Glomerular visceral epithelial cell (primary cell): ENCODE data around the gene GOLIM4.

ENCODE experiments used
- DNase-seq: peaks from one replicate; pipeline ENCODE4 v3.0.0-alpha.2; 2016; ENCODE audit errors: extremely low spot score

Gene GOLIM4

DNA sequence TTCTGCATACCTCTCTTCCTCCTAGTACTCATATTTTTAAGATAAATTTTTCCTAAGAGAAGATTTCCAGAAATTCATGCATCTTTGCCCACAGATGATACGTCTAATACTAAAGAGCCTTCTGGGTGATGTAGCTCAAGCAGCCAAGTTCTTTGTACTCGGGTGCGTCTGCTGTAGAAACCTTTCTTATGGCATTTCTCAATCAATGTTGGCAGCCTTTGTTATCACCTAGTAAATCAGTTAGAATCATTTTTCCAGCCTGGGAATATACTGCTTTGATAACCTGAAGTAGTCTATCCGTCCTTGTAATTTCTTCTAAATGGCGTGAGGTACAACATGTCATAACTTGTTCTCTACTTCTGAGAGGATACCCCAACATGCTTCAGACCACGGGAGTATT, 104.5 kb downstream of the GOLIM4 start:
- DNase-seq: no peak

DNA sequence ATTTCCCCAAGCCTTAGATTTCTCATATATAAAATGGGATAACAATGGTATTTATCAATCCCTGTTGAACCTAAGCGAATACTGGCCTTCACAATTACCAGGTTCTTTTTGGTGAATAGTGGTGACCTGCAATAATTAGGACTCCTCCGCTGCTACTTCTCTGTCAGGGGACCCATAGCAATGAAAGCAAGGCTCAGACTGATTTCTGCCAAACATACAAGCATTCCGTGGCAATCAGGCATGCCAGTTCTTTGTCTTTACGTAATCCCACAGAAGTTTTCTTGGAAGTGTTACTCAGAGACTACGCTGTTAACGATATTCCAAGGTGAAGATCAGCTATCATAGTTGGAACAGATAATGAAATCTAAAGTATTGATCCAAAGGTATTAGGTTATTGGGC, 105.7 kb downstream of the GOLIM4 start:
- no peak for DNase-seq

DNA sequence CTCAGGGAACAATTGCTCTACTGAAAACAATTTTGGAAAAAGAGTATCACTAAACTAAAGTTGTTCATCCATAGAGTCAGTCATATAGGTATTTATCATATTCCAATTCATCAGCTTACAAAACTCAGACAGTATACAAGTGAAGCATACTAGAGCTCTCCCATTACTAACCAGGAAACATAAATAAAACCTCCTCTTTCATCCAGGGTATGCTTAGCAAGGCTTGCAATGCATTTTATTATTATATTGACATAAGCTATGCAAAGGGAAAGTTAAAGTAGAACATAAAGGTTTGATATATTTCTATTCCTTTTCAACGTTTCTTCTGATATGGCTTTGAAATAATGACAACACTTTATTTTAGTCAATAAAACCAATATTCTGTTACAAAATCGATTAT, 106.7 kb downstream of the GOLIM4 start:
- DNase-seq: no peak

DNA sequence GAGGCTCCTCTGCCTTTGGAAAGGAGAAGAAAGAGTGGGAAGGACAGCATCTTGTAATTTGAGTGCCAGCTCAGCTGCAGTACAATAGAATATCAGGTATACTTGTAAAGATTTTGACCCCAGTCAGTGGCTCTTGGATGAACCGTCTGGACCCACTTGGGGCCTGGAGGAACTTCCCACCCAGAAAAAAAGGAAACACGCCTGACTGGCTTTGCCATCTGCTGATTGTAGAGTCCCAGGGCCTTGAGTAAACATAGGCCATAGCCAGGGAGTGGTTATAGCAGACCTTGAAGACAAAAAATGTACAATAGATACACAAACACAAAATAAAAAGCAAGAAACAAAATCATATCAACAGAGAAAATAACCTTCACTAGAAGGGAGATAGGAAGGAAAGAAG, 112.1 kb downstream of the GOLIM4 start:
- no peak for DNase-seq

DNA sequence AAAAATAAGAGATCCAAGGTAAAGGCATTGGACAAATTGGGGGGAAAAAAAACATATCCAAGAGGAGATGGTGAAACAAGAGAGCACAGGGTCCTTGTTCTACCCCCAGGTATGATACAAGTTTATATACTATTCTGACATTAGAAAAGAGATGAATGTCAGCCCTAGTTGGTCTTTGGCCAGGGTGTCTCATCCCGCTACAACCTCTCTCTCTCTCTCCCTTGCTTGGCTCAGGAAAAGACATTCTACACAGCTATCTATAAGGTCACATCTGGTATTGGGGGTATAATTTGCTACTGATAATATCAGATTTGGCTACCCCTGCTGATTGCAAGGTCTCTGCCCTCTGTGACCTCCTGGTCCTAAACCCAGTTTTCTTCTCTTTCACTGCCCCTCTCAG, 117.2 kb downstream of the GOLIM4 start:
- no peak for DNase-seq

DNA sequence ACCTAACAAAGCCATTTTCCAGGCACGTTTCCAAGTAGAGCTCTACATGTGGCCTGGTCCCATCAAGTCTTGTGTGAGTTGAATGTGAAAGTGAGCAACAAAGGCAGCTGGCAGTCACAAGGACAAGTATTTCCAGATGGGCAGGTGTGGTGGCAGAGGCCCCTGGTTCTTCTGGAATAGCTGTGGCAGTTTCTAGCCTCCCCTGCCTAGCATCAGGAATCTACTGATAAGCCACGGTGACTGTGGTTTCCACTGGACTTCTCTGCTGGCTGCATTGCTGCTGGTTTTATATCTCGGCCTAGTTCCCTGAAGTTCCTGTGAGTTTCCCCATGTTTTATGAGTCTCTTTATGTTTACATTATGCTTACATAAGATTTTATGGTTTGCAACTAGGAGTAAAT, 117.7 kb downstream of the GOLIM4 start:
- no peak for DNase-seq

DNA sequence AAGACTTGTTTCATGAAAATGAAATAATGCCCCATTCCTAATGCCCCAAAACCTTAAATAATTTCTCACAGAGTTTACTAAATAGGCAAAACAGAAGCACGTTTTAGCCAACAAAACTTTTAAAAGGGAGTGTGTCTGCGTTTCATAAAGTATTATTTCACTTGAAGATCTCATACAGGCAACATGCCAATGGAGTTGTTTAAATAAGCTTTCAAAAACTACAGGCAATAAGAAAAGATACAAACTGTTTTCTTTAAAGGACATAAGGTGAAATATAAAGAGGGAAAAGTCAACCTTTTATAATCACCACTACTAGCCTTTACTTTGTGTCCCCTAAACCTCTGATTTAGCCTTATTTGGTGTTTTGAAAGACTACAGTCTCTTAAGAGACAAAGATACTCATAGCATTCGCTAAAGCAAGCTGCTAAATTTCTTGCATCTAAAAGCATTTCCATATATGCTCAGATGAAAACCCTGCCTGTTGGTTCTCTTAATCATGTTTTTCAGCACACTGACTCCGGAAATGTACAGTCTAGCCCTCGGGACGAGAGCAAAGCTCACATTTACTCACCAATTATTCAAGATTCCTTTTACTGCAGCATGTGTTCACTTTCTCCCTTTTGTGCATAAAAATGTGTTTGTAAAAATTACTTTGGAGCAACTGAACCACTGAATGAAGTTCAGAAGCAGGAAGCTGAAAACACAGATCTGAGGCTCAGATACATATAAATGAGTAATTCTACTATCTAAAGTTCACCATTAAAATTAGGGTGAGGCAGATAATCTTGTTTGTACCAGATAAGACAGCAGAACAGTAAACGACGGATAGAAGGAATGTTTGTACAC, 119.0 kb downstream of the GOLIM4 start:
- no peak for DNase-seq

DNA sequence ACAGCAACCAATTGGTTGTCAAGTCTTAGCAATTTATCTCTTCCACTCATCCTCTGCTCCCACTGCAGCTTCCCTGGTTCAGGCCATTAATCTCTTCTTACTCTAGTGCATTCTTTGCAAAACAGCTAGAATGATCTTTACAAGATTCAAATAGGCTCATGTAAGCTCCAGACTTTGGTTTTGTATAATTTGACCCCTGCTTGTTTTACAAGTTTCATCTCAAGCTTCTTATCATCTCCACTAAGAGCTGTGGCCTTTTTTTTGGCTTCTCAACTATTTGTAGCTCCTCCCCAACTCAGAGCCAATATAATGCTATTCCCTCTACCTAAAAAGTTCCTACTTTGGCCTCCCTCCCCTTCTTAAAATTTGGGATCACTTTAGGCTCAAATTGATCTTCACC, 121.8 kb downstream of the GOLIM4 start:
- DNase-seq: no peak

DNA sequence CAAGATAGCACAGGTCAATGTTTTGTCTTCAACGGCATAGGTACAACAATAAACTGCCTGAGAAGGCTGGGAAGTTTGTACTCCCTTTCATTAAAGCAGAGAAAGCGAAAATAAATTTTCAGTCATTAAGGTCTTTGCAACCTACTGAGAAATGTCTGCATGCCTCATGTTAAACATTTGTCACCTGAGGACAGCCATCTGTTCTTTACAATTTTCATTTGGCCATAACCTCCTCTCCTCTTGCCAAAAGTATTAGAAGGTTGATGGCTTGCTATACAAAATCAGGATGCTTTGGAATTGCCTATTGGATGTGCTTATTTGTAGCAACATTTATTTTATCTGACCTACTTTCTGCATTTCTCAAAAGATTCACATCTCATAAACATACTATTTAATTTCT, 122.7 kb downstream of the GOLIM4 start:
- no peak for DNase-seq

DNA sequence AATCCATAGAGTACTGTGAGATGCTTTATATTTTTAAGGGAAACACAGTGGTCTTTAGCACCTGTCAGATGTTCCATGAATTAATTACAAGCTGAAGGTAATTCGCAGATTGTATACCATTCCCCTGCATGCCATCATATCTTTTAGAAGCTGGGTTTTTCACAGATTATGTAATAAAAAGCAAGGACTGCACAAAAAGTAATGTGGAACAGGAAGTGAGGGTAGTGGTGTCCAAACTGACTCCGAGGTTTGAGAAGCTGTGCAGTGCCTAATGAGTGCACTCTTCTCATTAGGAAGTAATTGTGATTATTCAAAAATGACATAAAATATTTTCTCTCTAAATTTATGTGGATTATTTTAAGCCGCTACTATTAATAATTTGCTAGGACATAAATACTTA, 123.2 kb downstream of the GOLIM4 start:
- DNase-seq: no peak

DNA sequence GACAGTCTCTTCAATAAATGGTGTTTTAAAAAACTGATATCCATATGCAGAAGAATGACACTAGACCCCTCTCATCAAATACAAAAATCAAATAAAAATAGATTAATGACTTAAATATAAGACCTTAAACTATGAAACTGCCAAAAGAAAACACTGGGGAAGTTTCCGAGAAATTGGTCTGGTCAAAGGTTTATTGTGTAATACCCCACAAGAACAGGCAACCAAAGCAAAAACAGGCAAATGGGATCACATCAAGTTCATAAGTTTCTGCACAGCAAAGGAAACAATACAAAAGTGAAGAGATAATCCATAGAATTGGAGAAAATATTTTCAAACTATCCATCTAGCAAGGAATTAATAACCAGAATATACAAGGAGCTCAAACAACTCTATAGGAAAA, 126.2 kb downstream of the GOLIM4 start:
- DNase-seq: no peak

DNA sequence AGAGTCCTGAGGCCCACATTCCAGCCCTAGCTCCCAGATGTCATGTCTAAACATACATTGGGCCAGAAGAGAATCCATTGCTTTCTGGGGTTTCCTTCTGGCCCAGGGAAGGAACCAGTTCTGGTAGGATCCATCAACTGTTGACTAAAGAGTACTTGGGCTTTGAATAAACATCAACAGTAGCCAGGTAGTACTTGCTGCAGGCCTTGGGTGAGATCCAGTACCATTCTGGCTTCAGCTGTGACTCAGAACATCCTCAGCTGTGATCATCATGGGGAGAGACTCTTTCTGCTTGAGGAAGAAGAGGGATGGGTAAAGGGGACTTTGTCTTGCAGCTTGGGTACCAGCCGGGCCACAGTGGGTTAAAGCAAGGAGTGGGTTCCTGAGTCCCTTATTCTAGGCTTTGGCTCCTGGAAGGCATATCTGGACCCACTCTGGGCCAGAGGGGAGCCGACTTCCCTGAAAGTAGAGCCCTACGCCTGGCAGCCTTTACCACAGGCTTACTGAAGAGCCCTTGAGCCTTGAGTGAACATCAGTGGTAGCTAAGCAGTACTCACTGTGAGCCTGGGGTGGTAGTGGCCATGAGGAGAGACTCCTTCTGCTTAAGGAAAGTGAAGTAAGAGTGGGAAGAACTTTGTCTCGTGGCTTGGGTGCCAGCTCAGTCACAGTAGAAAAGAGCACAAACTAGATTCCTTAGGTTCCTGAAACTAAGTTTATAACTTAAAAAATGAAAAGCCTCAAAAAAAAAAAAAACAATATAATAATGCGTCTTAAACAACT, 128.3 kb downstream of the GOLIM4 start:
- DNase-seq: no peak
